IPS DF 4.7 (cell line): ENCODE results near the gene TMEM147.

ENCODE experiments used
- DNase-seq: peaks from one replicate; pipeline ENCODE4 v3.0.0-alpha.2; 2013; ENCODE audit warnings: low spot score; ENCODE audit errors: extremely low read depth

The TMEM147 gene

GRCh38 chr19:35545855-35546381, 492 bp downstream of the TMEM147 start:
- no peak for DNase-seq

- DNase-seq, result no peak
Measured at GRCh38 chr19:35546532-35546931, 1.1 kb downstream of the TMEM147 start.

- DNase-seq, result no peak
Measured at GRCh38 chr19:35549174-35549788, 3.9 kb downstream of the TMEM147 start.

GRCh38 chr19:35549879-35550523, 4.6 kb downstream of the TMEM147 start:
- DNase-seq, result no peak

GRCh38 chr19:35551091-35551810, 5.8 kb downstream of the TMEM147 start:
- DNase-seq, result no peak

GRCh38 chr19:35552534-35553384, 7.3 kb downstream of the TMEM147 start:
- no peak for DNase-seq

GRCh38 chr19:35553385-35554000, 8.1 kb downstream of the TMEM147 start:
- DNase-seq, result no peak

- no peak for DNase-seq
Measured at GRCh38 chr19:35554076-35554475, 8.7 kb downstream of the TMEM147 start.

- no peak for DNase-seq
Measured at GRCh38 chr19:35555301-35556005, 10.0 kb downstream of the TMEM147 start.

- no peak for DNase-seq
Measured at GRCh38 chr19:35556025-35556590, 10.7 kb downstream of the TMEM147 start.

- DNase-seq, result no peak
Measured at GRCh38 chr19:35556846-35557538, 11.6 kb downstream of the TMEM147 start.

- no peak for DNase-seq
Measured at GRCh38 chr19:35557539-35558399, 12.3 kb downstream of the TMEM147 start.

GRCh38 chr19:35558400-35559280, 13.2 kb downstream of the TMEM147 start:
- no peak for DNase-seq

GRCh38 chr19:35559281-35559659, 13.8 kb downstream of the TMEM147 start:
- no peak for DNase-seq

- no peak for DNase-seq
Measured at GRCh38 chr19:35559781-35560180, 14.4 kb downstream of the TMEM147 start.

GRCh38 chr19:35560271-35560670, 14.8 kb downstream of the TMEM147 start:
- no peak for DNase-seq

- no peak for DNase-seq
Measured at GRCh38 chr19:35560677-35561076, 15.3 kb downstream of the TMEM147 start.

GRCh38 chr19:35561436-35561835, 16.0 kb downstream of the TMEM147 start:
- no peak for DNase-seq
